ENCODE measurements around the gene ITPR2.

- TF ChIP-seq, protein P1, sequence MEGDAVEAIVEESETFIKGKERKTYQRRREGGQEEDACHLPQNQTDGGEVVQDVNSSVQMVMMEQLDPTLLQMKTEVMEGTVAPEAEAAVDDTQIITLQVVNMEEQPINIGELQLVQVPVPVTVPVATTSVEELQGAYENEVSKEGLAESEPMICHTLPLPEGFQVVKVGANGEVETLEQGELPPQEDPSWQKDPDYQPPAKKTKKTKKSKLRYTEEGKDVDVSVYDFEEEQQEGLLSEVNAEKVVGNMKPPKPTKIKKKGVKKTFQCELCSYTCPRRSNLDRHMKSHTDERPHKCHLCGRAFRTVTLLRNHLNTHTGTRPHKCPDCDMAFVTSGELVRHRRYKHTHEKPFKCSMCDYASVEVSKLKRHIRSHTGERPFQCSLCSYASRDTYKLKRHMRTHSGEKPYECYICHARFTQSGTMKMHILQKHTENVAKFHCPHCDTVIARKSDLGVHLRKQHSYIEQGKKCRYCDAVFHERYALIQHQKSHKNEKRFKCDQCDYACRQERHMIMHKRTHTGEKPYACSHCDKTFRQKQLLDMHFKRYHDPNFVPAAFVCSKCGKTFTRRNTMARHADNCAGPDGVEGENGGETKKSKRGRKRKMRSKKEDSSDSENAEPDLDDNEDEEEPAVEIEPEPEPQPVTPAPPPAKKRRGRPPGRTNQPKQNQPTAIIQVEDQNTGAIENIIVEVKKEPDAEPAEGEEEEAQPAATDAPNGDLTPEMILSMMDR (CRISPR knock-in tag; IDR thresholded peaks at IDR 0.05), result no peak
- peak; percentile 46; the same call in 1 of the 3 replicates for TF ChIP-seq MXI1 (IDR thresholded peaks at IDR 0.05; ENCODE audit: borderline replicate concordance, low read depth, low read length)
- TF ChIP-seq ZNF597 (CRISPR knock-in tag; IDR thresholded peaks at IDR 0.05), result no peak
- peak; percentile 53; the same call in 1 of the 2 replicates for TF ChIP-seq ZNF644 (CRISPR knock-in tag; IDR thresholded peaks at IDR 0.05; ENCODE audit: low read depth)
- no peak for TF ChIP-seq ZNF501 (CRISPR knock-in tag; IDR thresholded peaks at IDR 0.05)
- TF ChIP-seq ZNF235 (CRISPR knock-in tag; IDR thresholded peaks at IDR 0.05; ENCODE audit: borderline replicate concordance), result no peak
- TF ChIP-seq EP300 (IDR thresholded peaks at IDR 0.05; ENCODE audit: low read depth in 2 of 2, low read length in 2 of 2), result peak in 1 of 2 experiments; percentile 100; a peak in 3 of 4 replicates
- peak; percentile 99 for TF ChIP-seq EP300 (CRISPR knock-in tag; IDR thresholded peaks at IDR 0.05; ENCODE audit: borderline replicate concordance)
- peak; percentile 92; the same call in 1 of the 2 replicates for TF ChIP-seq RXRA (CRISPR knock-in tag; IDR thresholded peaks at IDR 0.05)
- TF ChIP-seq, protein P2, sequence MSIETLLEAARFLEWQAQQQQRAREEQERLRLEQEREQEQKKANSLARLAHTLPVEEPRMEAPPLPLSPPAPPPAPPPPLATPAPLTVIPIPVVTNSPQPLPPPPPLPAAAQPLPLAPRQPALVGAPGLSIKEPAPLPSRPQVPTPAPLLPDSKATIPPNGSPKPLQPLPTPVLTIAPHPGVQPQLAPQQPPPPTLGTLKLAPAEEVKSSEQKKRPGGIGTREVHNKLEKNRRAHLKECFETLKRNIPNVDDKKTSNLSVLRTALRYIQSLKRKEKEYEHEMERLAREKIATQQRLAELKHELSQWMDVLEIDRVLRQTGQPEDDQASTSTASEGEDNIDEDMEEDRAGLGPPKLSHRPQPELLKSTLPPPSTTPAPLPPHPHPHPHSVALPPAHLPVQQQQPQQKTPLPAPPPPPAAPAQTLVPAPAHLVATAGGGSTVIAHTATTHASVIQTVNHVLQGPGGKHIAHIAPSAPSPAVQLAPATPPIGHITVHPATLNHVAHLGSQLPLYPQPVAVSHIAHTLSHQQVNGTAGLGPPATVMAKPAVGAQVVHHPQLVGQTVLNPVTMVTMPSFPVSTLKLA (IDR thresholded peaks at IDR 0.05), result no peak
- TF ChIP-seq TCF12 (IDR thresholded peaks at IDR 0.05), result no peak
- peak; percentile 95 for TF ChIP-seq TCF12 (CRISPR knock-in tag; IDR thresholded peaks at IDR 0.05)
- peak; percentile 91 for TF ChIP-seq ZNF614 (CRISPR knock-in tag; IDR thresholded peaks at IDR 0.05; ENCODE audit: borderline replicate concordance)
- TF ChIP-seq BRCA1 (CRISPR knock-in tag; IDR thresholded peaks at IDR 0.05), result peak; percentile 21; the same call in 1 of the 2 replicates
- peak; percentile 77 for TF ChIP-seq CREB1 (IDR thresholded peaks at IDR 0.05)
- TF ChIP-seq CREB1 (CRISPR knock-in tag; IDR thresholded peaks at IDR 0.05), result peak; percentile 62
These were observed 88.1 kb downstream of the ITPR2 start for GRCh38 chr12:26744697-26745440.
